Astrocyte (in vitro differentiated cells and primary cell): ENCODE data around the gene CELF5.

Experiments
- EZH2 ChIP-seq: IDR thresholded peaks from 2 replicates; pipeline ENCODE4 v1.6.1; 2012; ENCODE audit warnings: mild to moderate bottlenecking, low read length, inconsistent platforms; ENCODE audit not compliant: insufficient read depth
- TF ChIP-seq, protein P1 (sequence below): IDR thresholded peaks from 2 replicates; pipeline ENCODE4 v1.5.1; 2011; ENCODE audit warnings: low read depth, mild to moderate bottlenecking, inconsistent platforms, low read length, moderate library complexity; ENCODE audit not compliant: insufficient read depth

DNA sequence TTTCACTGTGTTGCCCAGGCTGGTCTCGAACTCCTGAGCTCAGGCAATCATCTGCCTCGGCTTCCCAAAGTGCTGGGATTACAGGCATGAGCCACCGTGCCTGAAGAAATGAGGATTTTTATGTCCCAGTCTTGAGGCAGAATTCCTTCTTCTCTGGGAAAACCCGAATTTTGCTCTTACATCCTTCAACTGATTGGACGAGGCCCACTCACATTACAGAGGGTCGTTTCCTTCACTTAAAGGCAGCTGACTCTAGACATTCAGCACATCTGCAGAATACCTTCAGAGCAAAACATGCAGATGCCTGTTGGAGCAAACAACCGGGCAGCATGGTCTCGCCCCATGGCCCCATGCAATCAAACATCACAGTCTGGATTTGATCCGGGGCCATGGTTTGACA, 105.6 kb downstream of the CELF5 start:
- TF ChIP-seq, protein P1, sequence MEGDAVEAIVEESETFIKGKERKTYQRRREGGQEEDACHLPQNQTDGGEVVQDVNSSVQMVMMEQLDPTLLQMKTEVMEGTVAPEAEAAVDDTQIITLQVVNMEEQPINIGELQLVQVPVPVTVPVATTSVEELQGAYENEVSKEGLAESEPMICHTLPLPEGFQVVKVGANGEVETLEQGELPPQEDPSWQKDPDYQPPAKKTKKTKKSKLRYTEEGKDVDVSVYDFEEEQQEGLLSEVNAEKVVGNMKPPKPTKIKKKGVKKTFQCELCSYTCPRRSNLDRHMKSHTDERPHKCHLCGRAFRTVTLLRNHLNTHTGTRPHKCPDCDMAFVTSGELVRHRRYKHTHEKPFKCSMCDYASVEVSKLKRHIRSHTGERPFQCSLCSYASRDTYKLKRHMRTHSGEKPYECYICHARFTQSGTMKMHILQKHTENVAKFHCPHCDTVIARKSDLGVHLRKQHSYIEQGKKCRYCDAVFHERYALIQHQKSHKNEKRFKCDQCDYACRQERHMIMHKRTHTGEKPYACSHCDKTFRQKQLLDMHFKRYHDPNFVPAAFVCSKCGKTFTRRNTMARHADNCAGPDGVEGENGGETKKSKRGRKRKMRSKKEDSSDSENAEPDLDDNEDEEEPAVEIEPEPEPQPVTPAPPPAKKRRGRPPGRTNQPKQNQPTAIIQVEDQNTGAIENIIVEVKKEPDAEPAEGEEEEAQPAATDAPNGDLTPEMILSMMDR, result no peak
- TF ChIP-seq EZH2, result no peak
